GM21515 (cell line): Measurements from ENCODE around the gene MYO7A.

ENCODE experiments used
- ATAC-seq: cut with Tn5 transposase; IDR thresholded peaks from one replicate; pipeline ENCODE4 v1.9.1; 2021; ENCODE audit not compliant: unreplicated experiment

The MYO7A gene

DNA sequence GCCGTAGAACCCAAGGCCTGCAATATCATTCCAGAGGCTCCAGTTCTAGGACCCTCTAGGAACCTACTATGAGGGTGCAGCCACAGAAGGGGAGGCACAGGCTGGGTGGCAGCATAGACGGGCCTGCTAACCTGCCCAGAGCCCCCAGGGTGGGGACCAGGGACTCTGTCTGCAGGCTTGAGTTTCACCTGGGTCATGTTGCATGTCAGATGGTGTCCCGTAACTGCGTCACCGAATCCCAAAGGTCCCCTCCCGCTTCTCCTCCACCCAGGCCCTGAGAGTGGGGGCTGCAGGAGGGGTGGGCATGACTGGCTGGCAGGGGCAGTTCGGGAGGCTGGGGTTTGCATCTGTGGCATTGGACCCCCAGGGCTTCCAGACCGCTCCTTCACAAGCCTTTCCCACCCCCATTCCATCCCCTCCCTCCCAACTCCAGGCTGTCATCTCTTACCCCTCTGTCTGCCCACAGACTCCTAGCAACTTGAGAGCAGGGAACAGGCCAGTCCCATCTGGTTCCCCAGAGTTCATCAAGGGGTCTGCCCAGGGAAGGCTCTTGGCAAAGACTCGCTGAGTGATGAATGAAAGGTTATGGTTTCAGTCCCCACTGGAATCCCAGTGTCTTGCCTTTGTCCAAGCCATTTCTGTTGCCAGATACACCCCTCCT is 16.3 kb downstream of the MYO7A start:
- no peak for ATAC-seq

DNA sequence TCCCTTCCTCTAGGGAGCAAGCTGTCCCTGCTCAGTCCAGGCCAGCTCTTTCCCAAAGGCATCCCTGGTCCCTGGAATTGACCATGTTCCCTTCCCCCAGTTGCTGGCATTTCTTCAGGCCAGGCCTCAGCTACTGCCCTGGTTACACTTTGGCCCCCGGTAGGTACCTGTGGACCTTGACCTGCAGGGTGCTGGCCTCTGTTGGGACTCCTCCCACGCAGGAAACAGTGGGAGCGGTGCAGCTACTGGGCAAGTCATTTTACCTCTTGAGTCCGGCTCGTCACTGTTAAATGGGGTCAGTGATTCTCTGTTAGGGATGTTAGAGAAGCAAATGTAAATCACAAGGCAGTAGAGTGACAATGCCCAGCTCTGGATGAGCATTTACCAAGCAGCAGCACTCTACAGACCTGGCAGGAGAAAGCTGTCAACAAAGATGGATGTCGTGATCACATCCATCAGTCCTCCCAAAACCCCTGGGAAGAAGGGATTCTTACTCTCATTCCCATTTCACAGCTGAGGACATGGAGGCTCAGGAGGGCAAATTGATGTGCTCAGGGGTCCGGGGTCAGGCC is 16.9 kb downstream of the MYO7A start:
- ATAC-seq: no peak

DNA sequence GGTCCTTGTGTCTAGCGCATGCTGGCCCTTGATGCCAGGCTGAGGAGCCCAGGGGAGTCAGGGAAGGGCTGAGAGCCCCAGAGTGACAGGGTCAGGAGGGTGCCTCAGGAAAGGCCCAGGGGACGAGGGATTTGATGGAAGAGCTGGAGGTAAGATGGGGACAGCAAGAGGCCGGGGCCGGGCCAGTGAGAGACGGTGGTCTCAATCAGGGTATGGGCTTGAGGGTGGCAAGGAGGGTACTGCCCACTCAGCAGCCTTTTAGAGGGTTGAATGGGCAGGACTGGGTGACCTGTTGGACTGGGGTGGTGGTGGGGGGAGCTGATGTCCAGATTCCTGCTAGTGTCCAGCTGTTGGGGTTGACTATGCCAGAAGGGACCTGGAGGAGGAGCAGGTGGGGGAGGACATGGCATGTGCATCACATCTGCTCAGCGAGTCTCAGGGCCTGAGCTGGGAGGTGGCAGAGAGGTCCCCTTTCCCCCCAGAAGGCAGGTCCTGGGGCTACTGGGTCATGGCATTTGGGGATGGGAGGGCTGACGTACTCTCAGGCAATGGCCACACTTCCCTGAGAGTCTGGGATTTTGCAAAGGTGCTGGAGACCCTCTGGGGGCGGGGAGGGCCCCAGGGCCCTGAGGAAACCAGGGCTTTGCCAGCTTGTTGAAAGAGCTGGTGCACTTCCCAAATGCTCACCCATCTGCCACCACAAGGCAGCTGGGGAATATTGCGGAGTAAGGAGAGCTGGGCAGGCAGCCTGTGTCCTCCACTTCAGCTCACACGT is 18.4 kb downstream of the MYO7A start:
- ATAC-seq: no peak

DNA sequence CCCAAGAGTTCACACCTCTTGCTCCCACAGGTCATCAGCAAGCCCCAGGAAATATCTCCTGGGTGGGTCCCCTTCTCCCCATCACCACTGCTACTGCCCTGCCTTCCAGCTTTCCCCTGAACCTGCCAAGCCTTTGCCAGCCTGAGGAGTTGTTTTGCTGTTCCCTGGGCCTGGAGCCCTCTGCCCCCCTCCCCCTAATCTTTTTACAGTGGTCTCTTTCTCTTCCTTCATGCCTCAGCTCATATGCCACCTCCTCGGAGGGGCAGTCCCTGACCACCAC is 18.9 kb downstream of the MYO7A start:
- ATAC-seq: no peak

DNA sequence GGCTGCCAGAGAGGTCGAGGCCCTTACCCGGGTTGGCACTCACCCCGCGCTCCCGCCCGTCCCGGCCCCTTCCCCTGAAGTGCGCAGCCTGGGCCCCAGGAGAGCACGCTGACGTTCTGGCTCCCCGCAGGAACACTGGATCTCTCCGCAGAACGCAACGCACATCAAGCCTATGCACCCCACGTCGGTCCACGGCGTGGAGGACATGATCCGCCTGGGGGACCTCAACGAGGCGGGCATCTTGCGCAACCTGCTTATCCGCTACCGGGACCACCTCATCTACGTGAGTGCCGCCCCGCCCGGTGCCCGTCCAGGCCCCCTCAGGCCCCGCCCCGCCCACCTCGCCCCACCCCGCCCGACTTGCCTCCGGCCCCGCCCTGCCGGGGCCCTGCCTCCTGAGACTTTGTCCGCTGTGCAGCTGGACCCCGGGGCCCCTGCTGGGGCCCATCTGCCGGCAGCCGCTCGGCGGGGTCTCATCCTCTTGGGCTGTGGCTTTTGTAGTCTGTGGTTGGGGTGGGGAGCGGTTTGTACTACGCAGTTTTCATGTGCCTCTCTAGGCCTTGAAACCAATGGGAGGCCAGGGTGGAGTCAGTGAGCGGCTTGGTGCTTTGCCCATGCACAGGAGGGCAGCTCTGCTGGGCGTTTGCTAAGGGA is 19.7 kb downstream of the MYO7A start:
- ATAC-seq: no peak

DNA sequence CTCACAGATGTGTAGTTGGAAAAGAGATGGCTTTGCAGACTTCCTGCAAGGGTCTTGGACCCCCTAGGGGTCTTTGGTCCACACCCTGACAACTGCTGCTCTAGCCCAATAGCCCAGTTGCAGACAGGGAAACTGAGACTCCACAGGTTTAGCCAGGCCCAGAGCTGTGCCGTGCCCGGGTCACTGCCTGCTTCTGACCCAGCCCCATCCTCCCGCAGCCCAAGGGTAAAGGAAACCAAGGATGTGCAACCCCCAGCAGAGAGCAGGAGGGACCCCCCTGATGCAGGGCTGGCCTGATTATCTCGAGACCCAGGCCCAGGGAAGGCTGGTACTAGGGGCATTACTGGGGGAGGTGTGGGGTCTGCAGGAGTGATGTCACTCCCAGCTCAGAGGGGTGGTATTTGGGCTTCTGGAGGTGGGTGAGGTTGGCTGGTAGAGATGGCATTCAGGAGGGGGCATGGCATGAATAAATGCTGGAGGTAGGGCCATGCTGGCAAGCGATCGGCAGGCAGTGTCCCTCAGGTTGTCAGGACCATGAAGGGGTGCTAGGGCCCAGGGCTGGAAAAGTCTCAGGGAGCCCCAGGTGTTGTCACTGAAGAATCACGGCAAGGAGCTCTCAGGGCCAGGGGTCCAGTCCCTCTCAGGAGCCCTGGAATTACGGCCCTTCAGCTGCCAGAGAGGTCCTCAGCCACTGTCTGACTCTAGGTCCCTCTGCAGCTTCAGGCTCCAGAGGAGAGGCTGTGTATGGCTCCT is 21.1 kb downstream of the MYO7A start:
- no peak for ATAC-seq

DNA sequence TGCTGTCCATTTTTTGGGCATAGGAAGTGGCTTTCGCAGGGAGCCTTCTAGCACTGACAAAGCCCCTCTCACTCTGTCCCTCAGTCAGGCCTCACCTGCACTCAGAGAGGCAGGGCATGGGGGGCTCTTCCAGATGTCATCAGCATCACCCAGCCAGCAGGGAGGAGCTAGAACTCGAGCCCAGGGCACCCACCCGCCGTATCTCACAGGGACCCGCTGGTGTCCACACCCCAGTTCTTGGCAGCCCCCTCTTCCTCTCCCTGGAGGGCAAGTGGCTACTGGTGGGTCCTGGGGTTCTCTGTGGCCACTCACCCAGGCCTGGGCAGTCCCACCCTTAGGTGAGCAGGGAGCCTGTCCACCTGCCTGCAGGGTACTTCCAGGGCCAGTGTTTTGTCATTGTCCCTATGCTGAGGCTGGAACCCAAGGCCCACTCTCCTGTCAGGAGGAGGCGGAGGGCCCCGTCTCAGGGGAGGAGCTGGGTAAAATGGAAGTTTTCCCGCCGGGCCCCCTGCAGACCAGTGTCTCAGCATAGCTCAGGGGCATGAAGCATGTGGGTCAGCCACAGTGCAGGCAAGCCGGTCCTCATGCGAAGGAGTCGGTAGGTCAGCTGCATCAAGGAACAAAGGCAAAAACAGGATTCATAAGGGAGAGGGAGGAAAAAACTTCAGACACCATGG is 21.8 kb downstream of the MYO7A start:
- ATAC-seq: no peak

DNA sequence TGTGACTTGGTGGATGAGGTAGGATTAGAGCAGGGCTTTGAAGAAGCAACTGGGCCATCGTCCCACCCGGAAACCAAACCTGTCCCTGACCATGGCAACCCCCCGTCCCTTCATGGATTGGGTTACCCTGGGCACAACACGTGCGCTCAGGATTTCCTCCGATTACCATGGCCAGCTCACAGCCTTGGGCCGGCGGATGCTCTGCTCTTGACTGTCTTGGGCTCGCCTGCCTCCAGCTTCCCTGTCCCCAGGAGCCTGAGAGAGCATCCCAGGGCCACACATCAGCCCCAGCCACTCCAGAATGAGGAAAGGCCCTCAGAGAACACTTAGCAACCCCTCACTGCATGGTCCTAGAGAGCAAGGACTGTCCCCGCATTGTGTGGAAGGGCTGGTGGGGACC is 22.8 kb downstream of the MYO7A start:
- no peak for ATAC-seq

DNA sequence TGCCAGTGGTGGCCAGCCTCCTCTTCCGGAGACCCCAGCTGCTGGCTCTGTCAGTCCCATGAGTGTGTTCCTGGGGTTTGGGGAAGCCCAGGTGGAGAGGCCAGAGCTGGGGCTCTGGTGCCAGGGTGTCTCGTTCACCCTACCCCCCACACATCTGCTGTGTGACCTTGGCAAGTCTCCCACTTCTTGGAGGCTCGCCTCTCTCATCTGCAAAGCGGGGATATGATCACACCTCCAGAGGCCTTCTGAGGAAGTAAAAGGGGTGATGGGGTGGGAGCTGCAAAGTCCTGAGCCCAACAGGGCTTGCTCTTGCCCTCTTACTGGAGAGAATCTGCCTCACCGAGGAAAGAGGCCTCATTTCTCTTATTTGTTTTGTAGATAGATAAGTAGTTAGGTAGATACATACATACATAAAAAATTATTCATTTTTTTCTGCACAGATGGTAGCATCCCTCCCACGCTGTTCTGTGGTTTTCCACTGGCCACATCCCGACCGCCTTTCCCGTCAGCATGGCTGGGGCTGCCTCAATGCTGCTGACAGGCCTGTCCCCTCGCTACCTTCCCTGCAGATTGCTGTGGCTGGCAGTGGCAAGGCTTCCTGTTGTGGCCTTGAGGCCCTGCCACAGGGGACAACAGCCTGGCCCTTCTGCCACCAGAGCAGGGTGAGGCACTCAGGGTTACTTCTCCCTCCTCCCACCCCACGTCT is 23.9 kb downstream of the MYO7A start:
- ATAC-seq: no peak

DNA sequence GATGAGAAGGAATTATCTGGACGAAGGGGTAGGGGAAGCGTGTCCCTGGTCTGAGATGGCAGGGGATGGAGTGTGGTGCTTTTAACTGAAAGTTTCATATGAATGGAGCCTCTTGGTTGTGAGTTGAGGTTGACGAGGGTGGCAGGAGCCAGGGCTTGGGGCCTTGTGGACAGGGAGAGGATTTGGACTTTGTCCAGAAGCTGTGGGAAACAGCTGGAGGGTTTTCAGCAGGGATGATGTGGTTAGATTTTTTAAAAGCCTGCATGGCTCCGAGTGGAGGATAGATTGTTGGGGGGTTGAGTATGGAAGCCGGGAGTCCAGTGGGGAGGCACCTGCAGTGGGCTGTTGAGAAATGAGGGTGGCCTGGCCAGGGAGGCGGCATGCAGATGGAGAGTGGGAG is 24.8 kb downstream of the MYO7A start:
- ATAC-seq: no peak

DNA sequence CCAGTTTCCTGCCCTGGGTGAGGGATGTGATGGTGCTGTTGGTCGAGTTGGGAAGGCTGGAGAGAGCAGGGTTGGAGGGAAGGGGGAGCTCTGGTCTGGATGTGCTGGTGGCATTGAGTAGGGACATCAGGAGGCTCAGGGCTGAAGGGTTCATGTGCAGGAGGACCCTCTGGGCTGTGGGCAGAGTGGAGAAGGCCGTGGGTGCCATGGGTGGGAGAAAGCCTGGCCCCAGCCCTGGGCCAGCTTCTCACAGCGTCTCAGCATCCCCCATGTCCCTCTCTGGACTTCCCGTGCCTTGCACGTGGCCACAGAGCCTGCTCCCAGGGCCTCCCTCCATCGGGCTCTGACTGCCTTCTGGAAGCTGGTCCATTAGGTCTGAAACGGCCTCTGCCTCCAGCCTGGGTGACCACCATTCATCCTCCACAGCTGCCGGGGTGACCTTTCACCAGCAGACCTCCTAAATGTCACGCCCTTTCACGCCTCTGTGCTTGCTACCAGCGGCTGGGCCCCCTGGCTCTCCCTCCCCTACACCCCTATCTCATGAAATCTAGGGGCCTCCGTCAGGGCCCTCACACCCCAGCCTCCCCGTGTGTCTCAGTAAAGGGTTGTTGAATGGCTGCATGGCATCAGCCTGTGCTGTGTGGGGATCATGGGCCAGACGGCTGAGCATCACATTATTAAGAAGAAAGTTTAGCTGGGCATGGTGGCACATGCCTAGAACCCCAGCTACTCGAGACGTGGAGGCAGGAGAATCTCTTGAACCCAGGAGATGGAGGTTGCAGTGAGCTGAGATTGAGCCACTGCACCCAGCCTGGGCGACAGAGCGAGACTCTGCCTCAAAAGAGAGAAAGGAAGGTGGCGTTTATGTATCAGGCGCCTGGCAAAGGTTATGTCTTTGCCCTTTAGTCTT is 25.5 kb downstream of the MYO7A start:
- ATAC-seq: no peak

DNA sequence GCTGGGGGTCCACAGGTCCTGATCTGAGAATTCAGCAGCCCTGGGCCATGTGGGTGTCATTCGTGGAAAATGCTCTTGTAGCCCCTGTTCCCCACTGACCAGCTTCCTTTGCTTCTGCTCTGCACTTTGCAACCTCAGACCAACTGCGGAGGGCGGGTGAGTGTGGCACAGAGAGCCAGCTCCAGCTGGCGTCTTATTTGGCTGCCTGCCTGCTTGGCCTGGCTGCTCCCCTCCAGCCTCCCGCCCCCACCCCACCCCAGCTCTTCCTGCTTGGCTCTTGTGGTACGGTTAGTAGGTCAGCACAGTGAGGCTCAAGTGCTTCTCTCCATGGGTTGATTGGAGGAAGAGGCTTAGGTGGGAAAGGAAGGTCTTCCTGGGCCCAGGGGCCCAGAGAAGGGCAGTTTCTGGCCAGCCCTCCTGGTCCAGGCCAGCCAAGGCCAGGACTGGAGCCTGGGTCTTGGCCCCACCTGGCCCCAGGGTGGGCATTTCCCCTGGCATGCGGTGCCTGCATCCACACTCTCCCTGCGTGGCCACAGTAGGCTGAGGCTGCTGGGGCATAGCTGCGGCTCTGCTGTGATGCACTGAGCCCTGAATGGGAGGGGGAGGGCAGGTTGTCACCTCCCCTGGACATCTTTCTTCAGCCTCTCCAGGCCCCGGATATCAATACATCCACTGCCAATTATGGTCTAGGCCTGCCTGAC is 26.5 kb downstream of the MYO7A start:
- no peak for ATAC-seq

DNA sequence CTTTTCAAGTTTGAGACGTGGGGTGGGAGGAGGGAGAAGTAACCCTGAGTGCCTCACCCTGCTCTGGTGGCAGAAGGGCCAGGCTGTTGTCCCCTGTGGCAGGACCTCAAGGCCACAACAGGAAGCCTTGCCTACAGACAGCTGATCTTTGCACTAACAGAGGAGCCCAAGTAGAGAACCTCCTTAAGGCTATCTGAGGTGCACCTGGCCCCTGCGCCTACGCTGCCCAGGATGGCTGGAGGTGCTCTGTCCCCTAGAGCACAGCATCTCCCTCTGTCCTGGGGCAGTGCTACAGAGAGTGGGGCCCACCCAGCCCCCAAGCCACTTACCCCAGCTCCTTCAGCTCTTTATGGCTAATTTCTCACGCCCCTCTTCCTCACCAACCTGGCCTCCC is 27.0 kb downstream of the MYO7A start:
- no peak for ATAC-seq

DNA sequence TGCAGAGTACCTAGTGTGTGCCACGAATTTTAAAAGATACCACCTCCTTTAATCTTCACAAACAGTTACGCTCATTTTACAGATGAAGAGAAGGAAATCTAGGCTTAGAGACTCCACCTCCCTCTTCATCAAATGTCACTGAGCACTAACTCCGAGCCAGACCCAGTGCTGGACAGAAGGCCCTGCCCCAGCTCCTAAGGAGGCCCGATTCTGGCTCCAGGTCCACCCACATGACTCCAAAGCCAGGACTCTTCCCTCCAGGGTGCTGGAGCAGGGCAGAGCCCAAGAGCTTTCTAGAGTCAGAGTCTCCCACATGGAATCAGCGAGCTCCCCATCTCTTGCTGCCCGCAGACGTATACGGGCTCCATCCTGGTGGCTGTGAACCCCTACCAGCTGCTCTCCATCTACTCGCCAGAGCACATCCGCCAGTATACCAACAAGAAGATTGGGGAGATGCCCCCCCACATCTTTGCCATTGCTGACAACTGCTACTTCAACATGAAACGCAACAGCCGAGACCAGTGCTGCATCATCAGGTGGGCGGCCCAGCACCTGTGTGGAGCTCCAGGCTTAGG is 27.6 kb downstream of the MYO7A start:
- ATAC-seq: no peak

DNA sequence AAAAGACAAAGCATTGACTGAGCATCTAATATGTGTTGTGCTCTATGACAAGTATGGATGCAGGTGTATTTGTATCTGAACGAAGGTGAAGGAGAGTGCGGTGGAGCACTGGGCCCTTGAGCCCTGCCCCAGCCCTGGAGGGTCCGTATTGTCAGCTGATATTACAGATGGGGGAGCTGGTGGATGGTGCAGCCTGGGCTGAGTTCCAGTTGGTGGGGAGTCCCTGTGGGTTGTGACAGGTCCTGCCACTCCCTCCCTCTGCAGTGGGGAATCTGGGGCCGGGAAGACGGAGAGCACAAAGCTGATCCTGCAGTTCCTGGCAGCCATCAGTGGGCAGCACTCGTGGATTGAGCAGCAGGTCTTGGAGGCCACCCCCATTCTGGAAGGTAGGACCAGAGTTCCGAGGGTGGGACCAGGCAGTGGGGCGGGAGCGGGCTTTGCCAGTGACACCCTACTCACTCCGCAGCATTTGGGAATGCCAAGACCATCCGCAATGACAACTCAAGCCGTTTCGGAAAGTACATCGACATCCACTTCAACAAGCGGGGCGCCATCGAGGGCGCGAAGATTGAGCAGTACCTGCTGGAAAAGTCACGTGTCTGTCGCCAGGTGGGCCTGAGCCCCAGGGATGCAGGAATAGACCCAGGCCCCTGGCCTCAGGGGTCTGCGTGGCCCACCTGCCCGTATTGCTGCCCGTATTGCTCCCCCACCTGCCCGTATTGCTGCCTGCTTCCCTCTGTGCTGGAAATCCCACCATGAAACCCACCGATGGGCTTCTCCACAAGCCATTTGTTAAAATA is 28.6 kb downstream of the MYO7A start:
- no peak for ATAC-seq

DNA sequence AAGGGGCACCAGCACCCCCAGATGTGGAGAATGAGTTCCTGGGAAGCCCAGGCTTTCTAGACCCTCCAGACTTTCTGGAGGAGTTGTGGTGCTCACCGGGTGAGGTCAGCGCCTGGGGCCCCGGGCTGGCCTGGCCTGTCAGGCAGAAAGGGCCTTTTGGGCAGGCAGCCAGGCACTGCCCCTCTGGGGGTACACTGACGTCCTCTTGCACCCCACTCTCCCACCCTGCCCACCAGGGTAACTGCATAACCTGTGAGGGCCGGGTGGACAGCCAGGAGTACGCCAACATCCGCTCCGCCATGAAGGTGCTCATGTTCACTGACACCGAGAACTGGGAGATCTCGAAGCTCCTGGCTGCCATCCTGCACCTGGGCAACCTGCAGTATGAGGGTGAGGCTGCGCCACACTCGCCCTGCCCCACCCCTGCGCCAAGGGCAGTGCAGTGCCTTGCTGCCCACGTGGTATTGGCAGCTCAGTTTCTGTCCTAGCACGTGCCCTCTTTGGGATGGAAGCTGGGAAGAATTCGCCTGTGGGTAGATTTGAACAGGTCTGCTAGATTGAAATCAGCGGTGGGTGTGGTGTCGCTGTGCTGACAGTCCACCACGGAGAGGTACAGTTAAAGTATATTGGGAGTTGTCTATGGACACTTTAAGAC is 30.1 kb downstream of the MYO7A start:
- ATAC-seq: no peak
